ENCODE data around the gene MEIS3. TPM values are rescaled to one million over a fixed set of nuclear protein-coding genes. Genes with fewer than 3 reads are reported as not detected.

The MEIS3 gene
- total RNA-seq, 1 experiment from 2014 or later = 9.6 TPM

- TF ChIP-seq EZH2 (IDR thresholded peaks at IDR 0.05; ENCODE audit: borderline replicate concordance, low read depth, low read length, poor library complexity, severe bottlenecking) = no peak
- TF ChIP-seq CTCF (conservative IDR thresholded peaks at IDR 0.05; ENCODE audit: low read depth, low read length) = peak; percentile 90
- Histone ChIP-seq H3K36me3 (ENCODE audit: insufficient read depth, low read length, poor library complexity, severe bottlenecking) (no peaks in the 10 kb centered on the region), H3K27ac (ENCODE audit: low read depth, low read length, poor library complexity, severe bottlenecking) (no peak overlapping the region), H3K27me3 (replicated peaks; ENCODE audit: insufficient read depth, low read depth, low read length, poor library complexity) (no peaks in the 10 kb centered on the region), H3K4me1 (ENCODE audit: insufficient read depth, low read length, poor library complexity, severe bottlenecking) (no peaks in the 10 kb centered on the region), H3K4me3 (ENCODE audit: low read depth, low read length, poor library complexity, severe bottlenecking) (no peak overlapping the region), H3K9me3 (ENCODE audit: low read depth, low read length, poor library complexity, severe bottlenecking) (no peaks in the 10 kb centered on the region)
- intact Hi-C loops (cut with micrococcal nuclease; ENCODE audit: unreplicated experiment) = loop anchor here (1.0 to 5.0 kb wide), 3 partner anchors 80 to 270 kb away; partner anchors contain the start of gene NAPA
- POLR2A ChIA-PET (ENCODE audit: low non-redundant PET) = no interaction called here
- DNase-seq (ENCODE audit: low spot score) = peak; percentile 78
- CTCF ChIA-PET = interaction anchor here (0.6 to 1.5 kb wide), 21 partner anchors 9 to 329 kb away, joined by 3 to 42 read pairs (median 4); partner anchors contain the start of genes DHX34, KPTN, NAPA and SLC8A2
- BruUV-seq (replicated peaks) = no TSS peak
These were observed 17.5 kb upstream of the MEIS3 start for GRCh38 chr19:47436712-47437401.

- Histone ChIP-seq H3K4me1 (ENCODE audit: insufficient read depth, low read length, poor library complexity, severe bottlenecking) (no peaks in the 10 kb centered on the region), H3K36me3 (ENCODE audit: insufficient read depth, low read length, poor library complexity, severe bottlenecking) (no peaks in the 10 kb centered on the region), H3K9me3 (ENCODE audit: low read depth, low read length, poor library complexity, severe bottlenecking) (no peaks in the 10 kb centered on the region), H3K27me3 (replicated peaks; ENCODE audit: insufficient read depth, low read depth, low read length, poor library complexity) (no peaks in the 10 kb centered on the region), H3K27ac (ENCODE audit: low read depth, low read length, poor library complexity, severe bottlenecking) (no peak overlapping the region), H3K4me3 (ENCODE audit: low read depth, low read length, poor library complexity, severe bottlenecking) (no peak overlapping the region)
- DNase-seq (ENCODE audit: low spot score) = no peak
- intact Hi-C loops (cut with micrococcal nuclease; ENCODE audit: unreplicated experiment) = loop anchor here (1.0 to 5.0 kb wide), 3 partner anchors 81 to 271 kb away; partner anchors contain the start of gene NAPA
- BruUV-seq (replicated peaks) = no TSS peak
- TF ChIP-seq CTCF (conservative IDR thresholded peaks at IDR 0.05; ENCODE audit: low read depth, low read length) (no peak), EZH2 (IDR thresholded peaks at IDR 0.05; ENCODE audit: borderline replicate concordance, low read depth, low read length, poor library complexity, severe bottlenecking) (no peak)
- ChIA-PET POLR2A (ENCODE audit: low non-redundant PET) (no interaction called here), CTCF (interaction anchor here (1.2 to 1.5 kb wide), 5 partner anchors 48 to 271 kb away, joined by 4 to 42 read pairs (median 10); partner anchors contain the start of genes KPTN and NAPA)
These were observed 16.6 kb upstream of the MEIS3 start for GRCh38 chr19:47435883-47436417.

- BruUV-seq (replicated peaks) = no TSS peak
- TF ChIP-seq EZH2 (IDR thresholded peaks at IDR 0.05; ENCODE audit: borderline replicate concordance, low read depth, low read length, poor library complexity, severe bottlenecking) (no peak), CTCF (conservative IDR thresholded peaks at IDR 0.05; ENCODE audit: low read depth, low read length) (no peak)
- no peak overlapping the region for H3K27ac ChIP-seq (ENCODE audit: low read depth, low read length, poor library complexity, severe bottlenecking)
- ChIA-PET POLR2A (ENCODE audit: low non-redundant PET) (no interaction called here), CTCF (interaction anchor here (0.7 kb wide), 1 partner anchor 84 kb away, joined by 6 read pairs; no protein-coding TSS in a partner anchor)
- H3K4me3 ChIP-seq (ENCODE audit: low read depth, low read length, poor library complexity, severe bottlenecking) = no peak overlapping the region
- no peak for DNase-seq (ENCODE audit: low spot score)
- intact Hi-C loops (cut with micrococcal nuclease; ENCODE audit: unreplicated experiment) = loop anchor here (5.0 kb wide), 1 partner anchor 82 kb away; the partner anchor contains the start of gene NAPA
- H3K27me3 ChIP-seq (replicated peaks; ENCODE audit: insufficient read depth, low read depth, low read length, poor library complexity) = no peaks in the 10 kb centered on the region
- no peaks in the 10 kb centered on the region for H3K9me3 ChIP-seq (ENCODE audit: low read depth, low read length, poor library complexity, severe bottlenecking)
- no peaks in the 10 kb centered on the region for H3K36me3 ChIP-seq (ENCODE audit: insufficient read depth, low read length, poor library complexity, severe bottlenecking)
- no peaks in the 10 kb centered on the region for H3K4me1 ChIP-seq (ENCODE audit: insufficient read depth, low read length, poor library complexity, severe bottlenecking)
These were observed 15.9 kb upstream of the MEIS3 start for GRCh38 chr19:47435196-47435595.

All from A673 (cell line).